GM19395 (cell line): Measurements from ENCODE around the gene VSTM4.
A peak's percentile ranks its signal among the peaks of the same experiment; 100 is the strongest.

ENCODE experiments used
- ATAC-seq: cut with Tn5 transposase; IDR thresholded peaks from one replicate; pipeline ENCODE4 v1.9.1; 2021; ENCODE audit warnings: mild to moderate bottlenecking, moderate library complexity; ENCODE audit not compliant: unreplicated experiment

The VSTM4 gene

DNA sequence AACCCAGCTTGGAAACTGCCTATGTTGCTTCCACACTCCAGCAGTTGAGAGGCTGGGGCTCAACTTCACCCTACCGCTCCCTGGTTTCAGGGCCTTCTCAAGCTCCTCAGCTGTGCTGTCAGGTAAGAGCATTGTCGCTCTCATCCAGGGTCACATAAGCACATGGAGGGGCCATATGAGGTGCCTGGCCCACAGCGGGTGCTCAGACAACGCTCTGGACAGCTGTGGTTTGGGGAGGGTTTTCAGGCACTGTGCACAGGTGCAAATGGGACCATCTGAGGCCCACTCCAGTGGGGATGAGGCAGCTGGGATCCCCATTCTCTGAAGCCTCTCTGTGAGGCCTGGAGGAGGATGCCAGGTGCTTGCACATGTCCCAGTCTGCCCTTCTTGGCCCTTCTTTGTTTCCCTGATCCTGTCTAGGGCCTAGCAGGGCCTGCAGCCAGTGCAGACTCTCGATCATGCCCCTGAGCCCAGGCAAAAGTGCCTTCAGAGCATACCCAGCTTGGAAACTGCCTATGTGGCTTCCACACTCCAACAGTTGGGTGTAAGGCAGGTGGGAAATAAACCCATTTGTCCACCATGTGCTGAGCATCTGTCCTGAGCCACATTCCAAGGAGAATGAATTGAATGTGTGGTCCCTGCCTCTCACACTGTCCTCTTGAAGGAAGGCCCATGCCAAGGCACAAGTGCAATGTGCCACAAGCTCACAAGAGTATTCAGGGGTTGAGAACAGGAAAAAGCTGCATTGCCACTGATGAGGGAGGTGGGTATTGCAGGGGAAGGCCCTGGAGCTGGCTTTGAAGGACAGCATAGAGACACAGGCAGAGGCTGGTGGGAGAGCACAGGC is 40.3 kb downstream of the VSTM4 start:
- ATAC-seq: no peak

DNA sequence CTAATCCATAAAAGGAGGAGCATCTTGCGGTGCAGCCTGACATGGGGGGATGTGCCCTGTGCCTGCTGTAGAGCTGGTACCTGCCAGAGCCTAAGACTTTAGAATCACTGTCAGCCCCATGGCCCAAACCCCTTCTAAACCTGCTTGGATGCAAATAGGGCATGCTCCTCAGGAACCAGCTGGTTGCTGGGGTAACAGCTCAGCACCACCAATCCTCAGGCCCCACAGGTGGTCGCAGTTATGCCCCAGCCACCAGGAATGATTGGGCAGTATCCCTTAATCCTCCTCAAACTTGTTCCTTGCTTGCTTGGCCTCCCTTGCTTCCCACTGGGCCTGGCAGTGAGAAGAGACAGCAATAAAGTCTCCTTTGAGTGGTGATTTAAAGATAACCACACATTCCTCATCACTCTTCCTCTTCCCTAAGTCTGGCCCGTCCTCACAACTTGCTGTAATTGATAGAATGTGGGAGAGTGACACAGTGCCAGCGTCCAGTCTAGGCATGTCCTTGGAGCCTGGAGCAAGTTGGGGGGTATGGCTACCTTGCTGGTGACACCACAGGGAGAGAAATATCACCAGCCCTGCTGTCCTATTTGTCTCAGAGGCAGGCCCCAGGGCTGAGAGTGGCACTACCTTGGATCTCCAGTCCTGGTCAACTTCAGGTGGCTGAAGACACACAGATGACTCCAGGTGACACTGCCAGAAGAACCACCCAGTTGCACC is 43.0 kb downstream of the VSTM4 start:
- no peak for ATAC-seq

- ATAC-seq: no peak
Observed at GRCh38 chr10:49071160-49071761, 44.1 kb downstream of the VSTM4 start.

GRCh38 chr10:49070701-49071100 is 44.6 kb downstream of the VSTM4 start:
- no peak for ATAC-seq

DNA sequence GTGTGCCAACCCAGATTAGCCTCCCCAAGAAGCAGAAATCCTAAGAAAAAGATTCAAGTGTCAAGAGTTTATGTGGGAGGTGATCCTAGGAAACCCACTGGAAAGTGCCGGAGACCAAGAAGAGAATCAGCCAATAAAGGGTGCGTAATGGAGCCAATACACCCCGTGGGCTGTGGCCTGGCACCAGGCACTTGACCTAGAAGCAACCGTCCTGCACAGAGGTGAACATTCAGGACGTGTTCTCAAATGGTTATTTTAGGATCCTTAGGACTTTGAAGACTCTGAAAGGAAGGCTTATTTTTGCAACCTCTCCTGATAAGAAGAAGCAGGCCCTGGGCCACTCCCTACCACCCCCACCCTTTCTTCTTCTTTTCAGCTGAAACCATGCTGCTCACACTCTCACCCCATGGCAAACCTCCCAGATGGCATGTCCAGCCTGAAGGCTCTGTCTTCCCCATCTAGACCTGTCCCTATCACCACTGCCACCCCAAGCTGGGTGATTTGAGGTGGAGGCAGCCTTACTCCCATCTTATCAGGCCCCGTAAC is 46.6 kb downstream of the VSTM4 start:
- no peak for ATAC-seq

DNA sequence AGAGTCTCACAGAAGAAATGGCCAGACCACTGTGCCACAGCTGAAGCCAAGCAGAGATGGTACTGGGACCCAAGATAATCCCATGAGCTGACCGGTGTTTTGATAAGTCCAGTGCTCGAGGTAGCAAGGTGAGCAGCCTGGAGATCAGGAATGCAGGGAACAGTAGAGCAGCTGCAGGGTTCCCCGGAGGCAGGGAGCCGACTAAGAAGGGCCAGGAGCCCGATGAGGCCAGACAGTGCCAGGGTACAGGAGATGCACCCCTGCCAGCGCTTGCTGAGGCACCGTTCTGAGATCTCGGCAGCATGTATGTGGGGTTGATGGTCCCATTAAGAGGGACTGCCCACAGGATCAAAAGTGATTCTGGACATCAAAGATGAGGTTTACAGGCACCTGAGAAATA is 47.1 kb downstream of the VSTM4 start:
- ATAC-seq: no peak

DNA sequence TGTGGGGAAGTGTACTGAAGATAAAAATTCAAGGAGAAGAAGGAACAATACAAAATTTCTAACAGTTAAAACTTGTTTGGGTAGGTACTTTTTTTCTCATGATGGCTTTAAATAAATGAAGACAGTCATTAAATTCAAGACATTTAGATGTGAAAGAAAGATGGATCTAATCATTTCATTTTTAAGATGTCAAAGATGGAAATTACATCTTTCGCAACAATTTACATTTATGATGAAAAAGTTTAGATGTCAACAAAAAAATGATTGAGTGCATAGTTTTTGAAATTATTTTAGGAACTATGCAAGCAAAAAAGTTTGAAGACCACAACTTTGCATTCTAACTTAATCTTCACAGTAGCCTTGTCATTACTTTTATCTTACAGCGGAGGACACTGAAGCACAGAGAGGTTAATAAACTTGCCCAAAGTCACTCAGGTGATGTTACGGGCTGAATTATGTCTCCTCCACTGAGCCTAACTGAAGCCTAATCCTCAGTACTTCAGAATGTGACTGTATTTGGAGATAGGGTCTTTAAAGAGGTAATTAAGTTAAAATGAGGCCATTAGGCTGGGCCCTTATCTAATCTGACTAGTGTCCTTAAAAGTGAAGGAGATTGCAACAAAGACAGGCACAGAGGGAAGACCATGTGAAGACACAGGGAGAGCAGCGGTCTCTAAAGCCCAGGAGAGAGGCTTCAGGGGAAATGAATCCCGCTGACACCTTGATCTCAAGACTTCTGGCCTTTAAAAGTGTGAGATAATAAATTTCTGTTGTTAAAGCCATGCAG is 48.2 kb downstream of the VSTM4 start:
- ATAC-seq: no peak

GRCh38 chr10:49062229-49062628 is 53.1 kb downstream of the VSTM4 start:
- no peak for ATAC-seq

- no peak for ATAC-seq
Observed at GRCh38 chr10:49061667-49062066, 53.7 kb downstream of the VSTM4 start.

- no peak for ATAC-seq
Observed at GRCh38 chr10:49058463-49059255, 56.7 kb downstream of the VSTM4 start.

- no peak for ATAC-seq
Observed at GRCh38 chr10:49057231-49057880, 58.0 kb downstream of the VSTM4 start.

GRCh38 chr10:49056356-49056755 is 59.0 kb downstream of the VSTM4 start:
- no peak for ATAC-seq

DNA sequence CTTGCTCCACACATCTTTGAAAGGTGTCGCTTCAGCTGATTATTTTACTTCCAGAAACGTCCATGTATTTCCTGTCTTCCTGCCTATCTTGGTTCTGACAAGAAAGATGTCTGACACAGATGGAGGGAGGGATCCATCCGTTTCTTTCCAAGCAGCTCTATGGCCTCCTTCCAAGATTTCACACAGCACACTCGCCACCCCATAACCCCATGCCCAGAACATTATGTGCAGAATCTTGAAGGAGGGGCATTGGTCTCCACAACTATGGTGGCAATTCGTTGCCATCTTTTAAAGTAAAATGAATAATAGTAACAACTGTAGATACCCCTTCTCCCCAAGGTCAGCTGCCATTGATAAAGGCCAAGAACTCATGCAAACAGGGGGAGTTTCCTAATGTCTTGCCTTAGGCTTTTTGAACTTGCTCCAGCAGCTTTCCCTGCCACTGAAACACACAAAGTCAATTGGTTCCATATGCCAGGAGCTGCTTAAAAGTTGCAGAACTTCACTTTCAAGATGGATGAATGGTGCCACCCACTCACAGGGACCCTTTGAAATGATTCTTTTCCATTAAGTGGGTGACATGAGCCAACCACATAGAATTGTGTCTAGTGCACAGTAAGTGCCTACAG is 60.0 kb downstream of the VSTM4 start:
- no peak for ATAC-seq

DNA sequence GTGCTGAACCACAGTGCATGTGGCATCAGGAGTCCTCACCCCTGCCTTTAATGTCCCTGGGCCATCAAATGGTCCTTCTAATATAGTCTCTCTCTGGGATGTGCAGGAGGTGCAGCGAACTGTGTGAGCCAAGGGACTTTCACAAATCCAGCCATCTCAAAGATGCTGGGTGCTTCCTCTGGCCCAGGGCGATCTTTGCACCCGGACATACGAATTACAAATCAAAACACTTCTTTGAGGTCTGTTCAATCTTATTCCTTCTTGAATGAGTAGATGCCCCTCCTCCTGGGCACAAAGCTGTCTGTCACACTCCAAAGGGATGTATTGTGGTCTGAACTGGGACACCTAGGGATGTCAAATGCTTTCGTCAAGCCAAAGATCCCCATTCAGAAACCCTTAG is 60.6 kb downstream of the VSTM4 start:
- no peak for ATAC-seq

DNA sequence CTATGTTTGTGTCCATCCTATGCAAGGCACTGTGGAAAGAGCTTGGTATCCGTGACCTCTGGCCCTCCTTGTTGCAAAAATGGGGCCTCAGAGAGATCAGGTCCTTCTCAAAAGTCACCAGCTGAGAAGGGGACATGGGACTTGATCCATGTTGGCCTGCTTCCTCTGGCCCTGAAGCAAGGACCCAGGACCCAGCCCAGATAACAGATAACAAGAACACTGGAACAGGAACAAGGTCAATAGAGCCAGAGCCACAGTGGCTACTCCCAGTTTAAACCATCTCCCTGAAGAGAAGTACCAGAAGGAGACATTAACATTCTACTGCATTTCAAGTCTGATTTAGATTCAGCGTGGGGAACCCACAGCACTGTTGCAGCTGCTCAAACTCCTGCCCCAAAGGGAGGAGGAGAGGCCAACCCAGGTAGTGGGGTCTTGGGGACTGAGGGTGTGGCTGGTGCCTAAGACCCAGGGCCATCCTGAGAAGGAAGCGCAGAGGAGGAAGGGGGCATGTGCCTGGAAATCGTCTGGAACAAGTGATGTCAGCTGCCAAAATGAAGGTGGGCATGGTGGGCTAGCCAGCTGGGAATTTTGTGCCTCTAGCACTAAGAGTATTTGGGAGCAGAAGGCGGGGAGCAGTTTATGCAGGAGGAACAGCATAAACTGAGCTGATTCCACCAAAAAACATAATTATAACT is 61.2 kb downstream of the VSTM4 start:
- no peak for ATAC-seq

- peak; percentile 69 for ATAC-seq
Observed at GRCh38 chr10:49053053-49053997, 62.0 kb downstream of the VSTM4 start.

- no peak for ATAC-seq
Observed at GRCh38 chr10:49052069-49052468, 63.3 kb downstream of the VSTM4 start.
